HepG2 (cell line): ENCODE measurements around the gene POU6F2. TPM values are rescaled to one million over a fixed set of nuclear protein-coding genes. Genes with fewer than 3 reads are reported as not detected.

ENCODE experiments used
- ARID5B ChIP-seq: IDR thresholded peaks from 2 replicates; pipeline ENCODE4 v1.4.0; 2020; ENCODE audit warnings: mild to moderate bottlenecking, missing genetic modification reagents
- ATF1 ChIP-seq: IDR thresholded peaks from 2 replicates; pipeline ENCODE4 v1.6.1; 2016; ENCODE audit warnings: mild to moderate bottlenecking, control low read depth
- ATM ChIP-seq: fragments of 450-650 bp; IDR thresholded peaks from 2 replicates; pipeline ENCODE4 v1.7.1; 2017; ENCODE audit warnings: mild to moderate bottlenecking, borderline replicate concordance
- BRD4 ChIP-seq: sonication (generic); formaldehyde crosslinking; IDR thresholded peaks from 2 replicates; pipeline ENCODE4 v1.4.0; 2020; ENCODE audit warnings: missing genetic modification reagents
- FIP1L1 ChIP-seq: fragments of 200-400 bp; formaldehyde crosslinking; IDR thresholded peaks from 2 replicates; pipeline ENCODE4 v1.6.1; 2018; ENCODE audit warnings: low read depth, mild to moderate bottlenecking, low read length, moderate library complexity, borderline replicate concordance; ENCODE audit not compliant: insufficient read depth
- GPBP1L1 ChIP-seq: sonication (generic); formaldehyde crosslinking; IDR thresholded peaks from 2 replicates; pipeline ENCODE4 v1.5.0; 2020; ENCODE audit warnings: mild to moderate bottlenecking, missing genetic modification reagents
- HNF4G ChIP-seq, 2 experiments: sonication (generic) in 1 of 2; formaldehyde crosslinking in 1 of 2; IDR thresholded peaks; 2 replicates each; pipeline versions ENCODE4 v1.4.0 to v1.6.1; 2011 to 2020; ENCODE audit warnings: borderline replicate concordance in 2 of 2, low read depth in 2 of 2, mild to moderate bottlenecking in 2 of 2, low read length in 1 of 2, missing genetic modification reagents in 1 of 2, moderate library complexity in 1 of 2
- KDM5B ChIP-seq: sonication (generic); formaldehyde crosslinking; IDR thresholded peaks from 2 replicates; pipeline ENCODE4 v1.4.0; 2020; ENCODE audit warnings: missing genetic modification reagents, mild to moderate bottlenecking, borderline replicate concordance
- LBX2 ChIP-seq: sonication (generic); formaldehyde crosslinking; IDR thresholded peaks from 2 replicates; pipeline ENCODE4 v1.5.0; 2020; ENCODE audit warnings: missing genetic modification reagents, mild to moderate bottlenecking, borderline replicate concordance
- NR2F6 ChIP-seq, 2 experiments: IDR thresholded peaks; 2 replicates each; pipeline ENCODE4 v1.6.1; 2016; ENCODE audit warnings: antibody characterized with exemption in 1 of 2, mild to moderate bottlenecking in 1 of 2
- PCBP1 ChIP-seq: fragments of 200-400 bp; formaldehyde crosslinking; IDR thresholded peaks from 2 replicates; pipeline ENCODE4 v1.6.1; 2017; ENCODE audit warnings: mild to moderate bottlenecking, low read depth, low read length, borderline replicate concordance
- PRDM4 ChIP-seq: sonication (generic); formaldehyde crosslinking; IDR thresholded peaks from 2 replicates; pipeline ENCODE4 v1.9.0; 2021; ENCODE audit warnings: missing genetic modification reagents, borderline replicate concordance
- U2AF2 ChIP-seq: fragments of 200-400 bp; formaldehyde crosslinking; IDR thresholded peaks from 2 replicates; pipeline ENCODE4 v1.6.1; 2017; ENCODE audit warnings: low read depth, mild to moderate bottlenecking, low read length
- ZFP36L1 ChIP-seq: sonication (generic); formaldehyde crosslinking; IDR thresholded peaks from 2 replicates; pipeline ENCODE4 v1.8.0; 2022; ENCODE audit warnings: mild to moderate bottlenecking, missing genetic modification reagents, moderate library complexity
- ZNF280B ChIP-seq: sonication (generic); formaldehyde crosslinking; IDR thresholded peaks from 2 replicates; pipeline ENCODE4 v1.5.0; 2020; ENCODE audit warnings: missing genetic modification reagents, mild to moderate bottlenecking, borderline replicate concordance
- ZNF382 ChIP-seq: sonication (generic); formaldehyde crosslinking; IDR thresholded peaks from 2 replicates; pipeline ENCODE4 v1.5.0; 2020; ENCODE audit warnings: missing genetic modification reagents, mild to moderate bottlenecking, borderline replicate concordance
- ZNF780A ChIP-seq: sonication (generic); formaldehyde crosslinking; IDR thresholded peaks from 2 replicates; pipeline ENCODE4 v1.8.0; 2022; ENCODE audit warnings: mild to moderate bottlenecking, missing genetic modification reagents, moderate library complexity
- polyA plus RNA-seq, 8 experiments: library from polyadenylated mRNA; depleted of rRNA in 3 of 8; stranded (reverse) in 7 of 8; unstranded in 1 of 8; fragments of >200 nt; fragmentation: Illumina TruSeq in 4 of 8; extraction: Trizol in 4 of 8; gene quantifications; 2 replicates each; pipeline versions ENCODE4 v1.2.1 to v1.2.3, GENCODE V29; 2011 to 2016; ENCODE audit warnings: low read depth in 4 of 8, missing spikeins in 1 of 8, mixed read lengths in 1 of 8; ENCODE audit not compliant: insufficient read depth in 1 of 8
- total RNA-seq, 5 experiments: library from RNA; depleted of rRNA; stranded (reverse); fragments of >200 nt; fragmentation: Illumina TruSeq; extraction: Trizol; gene quantifications; 2 replicates each; pipeline ENCODE4 v1.2.3, GENCODE V29; 2016; ENCODE audit warnings: low read depth in 1 of 5

The POU6F2 gene
- total and polyA plus RNA-seq, 2 of the 13 experiments (the other 11 are each of a cell fraction or from before 2014, with no cell fraction given) = not detected

- TF ChIP-seq ZFP36L1 (CRISPR knock-in tag) = no peak
- TF ChIP-seq NR2F6 (IDR thresholded peaks at IDR 0.05) = peak; percentile 33; the same call in 1 of the 2 replicates
- peak; percentile 36; the same call in 1 of the 2 replicates for TF ChIP-seq NR2F6 (CRISPR knock-in tag; IDR thresholded peaks at IDR 0.05)
- TF ChIP-seq PCBP1 = no peak
- no peak for TF ChIP-seq ATF1
- TF ChIP-seq FIP1L1 = no peak
- no peak for TF ChIP-seq BRD4 (CRISPR knock-in tag)
- peak; percentile 64; the same call in 1 of the 2 replicates for TF ChIP-seq ARID5B (CRISPR knock-in tag)
- TF ChIP-seq KDM5B (CRISPR knock-in tag) = no peak
- no peak for TF ChIP-seq GPBP1L1 (CRISPR knock-in tag)
- no peak for TF ChIP-seq ZNF780A
- no peak for TF ChIP-seq ZNF280B (CRISPR knock-in tag)
- TF ChIP-seq HNF4G (IDR thresholded peaks at IDR 0.05; ENCODE audit: borderline replicate concordance, low read depth, low read length) = peak; percentile 88
- no peak for TF ChIP-seq HNF4G (CRISPR knock-in tag; IDR thresholded peaks at IDR 0.05; ENCODE audit: borderline replicate concordance, low read depth)
- no peak for TF ChIP-seq ATM
- no peak for TF ChIP-seq PRDM4 (CRISPR knock-in tag)
- no peak for TF ChIP-seq LBX2 (CRISPR knock-in tag)
- no peak for TF ChIP-seq U2AF2
- no peak for TF ChIP-seq ZNF382 (CRISPR knock-in tag)
These were observed 397.6 kb downstream of the POU6F2 start (continued) for GRCh38 chr7:39375047-39375873.
